Measurements from ENCODE around the gene ELN.

Gene ELN

DNA sequence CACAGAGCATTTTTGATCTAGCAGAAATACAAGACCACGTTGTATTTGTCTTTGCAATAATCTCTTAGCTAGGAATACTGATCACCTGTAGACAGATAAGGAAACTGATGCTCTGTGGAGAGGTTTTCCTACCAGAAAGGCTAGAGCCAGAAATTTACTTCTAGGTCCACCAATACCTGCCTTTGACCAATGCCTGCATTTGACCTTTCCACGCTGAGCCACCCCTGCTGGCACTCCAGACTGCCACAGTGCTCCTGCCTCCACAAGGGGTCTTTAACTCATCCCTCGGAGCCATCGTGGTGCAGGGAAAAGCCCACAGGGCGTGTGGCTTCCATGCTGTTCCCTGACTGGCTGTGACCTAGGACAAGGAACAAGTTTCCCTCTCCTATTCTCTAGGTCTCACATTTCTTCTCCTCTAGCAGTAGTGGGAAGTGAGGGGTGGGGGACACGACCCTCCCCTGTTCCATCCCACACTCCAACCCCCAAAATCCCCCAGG is 1.5 kb upstream of the ELN start:
- DNase-seq = no peak

GRCh38 chr7:74026903-74027682 is 880 bp upstream of the ELN start:
- DNase-seq = no peak

GRCh38 chr7:74028321-74028838 is 407 bp downstream of the ELN start:
- DNase-seq = no peak

DNA sequence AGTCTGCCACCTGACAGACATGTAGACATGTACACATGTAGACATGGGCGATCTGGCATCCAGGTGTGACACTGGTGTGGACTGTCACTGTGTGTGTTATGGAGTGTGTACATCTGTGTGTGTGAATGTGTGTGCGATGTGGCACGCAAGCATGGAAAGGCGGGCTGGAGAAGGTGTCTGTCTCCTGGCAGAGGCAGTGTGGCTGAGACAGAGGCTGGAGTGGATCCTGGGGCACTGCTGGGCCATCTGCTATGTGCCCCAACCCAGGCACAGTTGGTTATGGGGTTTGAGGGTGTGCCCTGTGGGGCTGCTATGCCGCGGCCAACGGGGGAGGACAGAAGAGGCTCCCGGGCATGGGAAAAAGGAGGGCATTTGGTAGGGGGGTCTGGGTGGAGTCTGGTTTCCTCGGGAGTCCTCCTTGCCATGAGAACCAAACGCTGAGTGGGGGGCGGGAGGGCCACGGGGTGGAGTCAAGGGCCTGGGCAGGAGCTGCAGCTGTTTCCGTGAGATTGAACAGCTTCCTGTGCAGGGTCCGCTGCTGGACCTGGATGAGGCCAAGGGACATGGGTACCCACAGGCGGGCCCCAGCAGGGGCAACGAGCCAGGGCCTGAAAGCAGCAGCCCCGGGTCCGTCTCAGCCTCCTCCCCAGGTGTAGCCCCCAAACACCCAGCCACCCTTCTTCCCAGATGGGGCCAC is 1.3 kb downstream of the ELN start:
- DNase-seq = no peak

GRCh38 chr7:74029991-74030415 is 2.0 kb downstream of the ELN start:
- no peak for DNase-seq

DNA sequence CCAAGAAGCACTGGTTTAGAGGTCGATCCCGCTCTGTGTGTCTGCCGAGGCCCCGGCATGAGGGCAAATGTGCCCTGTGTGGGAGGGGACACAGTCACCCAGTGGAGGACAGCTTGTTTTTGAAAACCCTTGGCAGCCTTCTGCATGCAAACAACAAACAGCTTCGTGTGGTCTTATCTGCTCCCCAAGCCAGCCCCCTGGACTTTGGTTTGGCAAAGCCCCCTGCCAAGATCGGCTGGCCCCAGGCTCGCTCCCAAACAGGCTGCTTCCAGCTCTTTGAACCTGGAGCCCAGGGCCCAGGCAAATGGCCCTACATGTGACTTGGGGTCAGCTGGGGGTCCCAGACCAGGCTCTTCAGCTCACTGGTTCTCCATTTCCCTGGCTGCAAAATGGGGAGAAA is 2.9 kb downstream of the ELN start:
- no peak for DNase-seq

- no peak for DNase-seq
Observed at GRCh38 chr7:74031403-74032190, 3.6 kb downstream of the ELN start.

DNA sequence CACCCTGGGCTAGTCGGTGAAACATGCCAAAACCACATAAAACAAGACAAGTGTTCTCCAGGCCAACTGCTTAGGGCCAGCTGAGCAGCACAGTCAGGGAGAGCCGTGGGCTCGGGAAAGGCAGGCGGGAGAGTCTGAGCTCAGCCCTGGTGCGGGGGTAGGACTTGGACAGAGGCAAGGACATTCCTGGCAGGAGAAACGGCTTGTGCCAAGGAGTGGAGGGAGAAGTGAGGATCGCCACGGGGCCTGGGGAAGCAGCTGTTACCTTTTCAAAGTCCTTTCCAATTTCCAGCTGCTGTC is 4.2 kb downstream of the ELN start:
- DNase-seq = no peak

GRCh38 chr7:74032624-74033371 is 4.8 kb downstream of the ELN start:
- DNase-seq = no peak

- DNase-seq = no peak
Observed at GRCh38 chr7:74033372-74034311, 5.7 kb downstream of the ELN start.

- DNase-seq = no peak
Observed at GRCh38 chr7:74037609-74038008, 9.6 kb downstream of the ELN start.

DNA sequence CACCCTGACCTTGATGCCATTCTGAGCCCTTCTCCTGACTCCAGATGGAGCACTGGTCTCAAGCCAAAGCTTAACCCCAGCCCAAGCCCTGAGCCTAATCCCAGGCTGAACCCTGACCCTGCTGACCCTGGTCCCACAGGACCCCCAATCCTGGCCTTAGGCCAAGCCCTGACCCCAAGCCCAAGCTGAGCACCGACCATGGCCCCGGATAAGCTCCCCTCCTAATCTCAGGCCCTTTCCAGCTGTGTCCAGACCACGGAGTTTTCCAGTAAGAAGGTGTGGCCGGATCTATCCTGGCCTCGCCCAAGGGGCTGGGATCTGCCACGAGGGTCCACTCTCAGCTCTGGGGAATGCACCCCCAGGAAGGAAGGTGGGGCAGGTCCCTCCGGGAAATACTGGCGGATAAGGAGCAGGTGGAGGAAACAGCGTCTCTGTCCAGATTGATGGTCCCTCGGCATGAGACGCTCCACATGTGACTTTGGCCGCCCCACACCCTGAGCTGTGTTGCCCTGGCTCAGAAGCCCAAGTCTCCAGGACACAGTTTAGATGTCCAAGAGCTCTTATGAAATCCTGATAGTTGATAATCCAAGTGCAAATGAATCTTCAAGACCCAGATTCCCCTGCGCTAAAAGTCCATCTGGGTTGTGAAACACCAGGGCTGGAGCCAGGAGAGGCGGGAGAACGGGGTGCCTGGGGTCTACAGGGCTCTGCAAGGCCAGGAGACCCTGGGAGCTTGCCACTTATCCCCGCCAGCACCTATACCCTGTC is 10.4 kb downstream of the ELN start:
- DNase-seq = no peak

- DNase-seq = no peak
Observed at GRCh38 chr7:74039337-74039736, 11.4 kb downstream of the ELN start.

DNA sequence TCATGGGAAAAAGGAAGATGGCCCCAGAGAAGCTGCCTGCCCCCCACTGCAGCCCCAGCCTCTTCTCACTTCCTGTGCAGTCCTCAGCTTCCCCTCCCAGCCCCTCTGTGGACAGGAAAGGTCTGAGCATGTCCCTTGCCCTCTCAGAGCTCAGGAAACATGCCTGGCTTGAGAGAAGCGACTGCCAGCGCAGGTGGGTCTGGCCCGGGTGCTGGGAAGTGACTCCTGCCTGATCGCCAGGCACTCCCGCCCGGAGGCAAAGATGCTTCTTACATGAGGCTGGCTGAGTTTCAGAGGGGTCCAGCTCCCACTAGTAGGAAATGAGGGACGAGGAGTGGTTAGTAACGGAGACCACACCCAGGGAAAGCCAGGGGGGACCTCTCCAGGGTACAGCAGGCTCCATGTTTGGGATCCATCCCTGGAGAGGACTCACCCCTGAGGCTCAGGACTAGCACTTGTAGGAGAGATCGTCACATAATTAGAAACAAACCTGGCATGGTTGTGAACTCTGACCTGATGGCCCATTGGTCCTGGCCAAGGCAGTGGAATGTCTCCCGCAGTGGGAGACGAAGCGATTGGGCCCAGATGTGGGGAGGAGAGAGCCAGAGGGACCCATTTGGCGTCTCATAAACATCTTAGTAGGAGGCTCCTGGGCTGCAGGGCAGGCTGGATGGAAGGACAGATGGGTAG is 12.3 kb downstream of the ELN start:
- DNase-seq = no peak

- DNase-seq = no peak
Observed at GRCh38 chr7:74040791-74041520, 13.0 kb downstream of the ELN start.

- no peak for DNase-seq
Observed at GRCh38 chr7:74042746-74043522, 15.0 kb downstream of the ELN start.

GRCh38 chr7:74043523-74043951 is 15.6 kb downstream of the ELN start:
- no peak for DNase-seq

Measured in cortex of kidney (tissue), 1 donor.